ENCODE measurements around the gene ZNF787.

- TF ChIP-seq CTCF (CRISPR knock-in tag; IDR thresholded peaks at IDR 0.05) (no peak), EP300 (IDR thresholded peaks at IDR 0.05; ENCODE audit: low read depth in 2 of 2, low read length in 2 of 2) (no peak), EP300 (CRISPR knock-in tag; IDR thresholded peaks at IDR 0.05; ENCODE audit: borderline replicate concordance) (no peak), ZNF883 (CRISPR knock-in tag; IDR thresholded peaks at IDR 0.05; ENCODE audit: not compliant biosample characterization) (no peak), DDIT3 (CRISPR knock-in tag; IDR thresholded peaks at IDR 0.05) (no peak), ZNF335 (CRISPR knock-in tag; IDR thresholded peaks at IDR 0.05) (no peak), ZNF556 (CRISPR knock-in tag; IDR thresholded peaks at IDR 0.05; ENCODE audit: borderline replicate concordance) (no peak), GPN1 (CRISPR knock-in tag; IDR thresholded peaks at IDR 0.05; ENCODE audit: borderline replicate concordance) (no peak), HOXA3 (CRISPR knock-in tag; IDR thresholded peaks at IDR 0.05) (no peak), ZNF207 (IDR thresholded peaks at IDR 0.05; ENCODE audit: borderline replicate concordance) (no peak)
- TF ChIP-seq, protein P1, sequence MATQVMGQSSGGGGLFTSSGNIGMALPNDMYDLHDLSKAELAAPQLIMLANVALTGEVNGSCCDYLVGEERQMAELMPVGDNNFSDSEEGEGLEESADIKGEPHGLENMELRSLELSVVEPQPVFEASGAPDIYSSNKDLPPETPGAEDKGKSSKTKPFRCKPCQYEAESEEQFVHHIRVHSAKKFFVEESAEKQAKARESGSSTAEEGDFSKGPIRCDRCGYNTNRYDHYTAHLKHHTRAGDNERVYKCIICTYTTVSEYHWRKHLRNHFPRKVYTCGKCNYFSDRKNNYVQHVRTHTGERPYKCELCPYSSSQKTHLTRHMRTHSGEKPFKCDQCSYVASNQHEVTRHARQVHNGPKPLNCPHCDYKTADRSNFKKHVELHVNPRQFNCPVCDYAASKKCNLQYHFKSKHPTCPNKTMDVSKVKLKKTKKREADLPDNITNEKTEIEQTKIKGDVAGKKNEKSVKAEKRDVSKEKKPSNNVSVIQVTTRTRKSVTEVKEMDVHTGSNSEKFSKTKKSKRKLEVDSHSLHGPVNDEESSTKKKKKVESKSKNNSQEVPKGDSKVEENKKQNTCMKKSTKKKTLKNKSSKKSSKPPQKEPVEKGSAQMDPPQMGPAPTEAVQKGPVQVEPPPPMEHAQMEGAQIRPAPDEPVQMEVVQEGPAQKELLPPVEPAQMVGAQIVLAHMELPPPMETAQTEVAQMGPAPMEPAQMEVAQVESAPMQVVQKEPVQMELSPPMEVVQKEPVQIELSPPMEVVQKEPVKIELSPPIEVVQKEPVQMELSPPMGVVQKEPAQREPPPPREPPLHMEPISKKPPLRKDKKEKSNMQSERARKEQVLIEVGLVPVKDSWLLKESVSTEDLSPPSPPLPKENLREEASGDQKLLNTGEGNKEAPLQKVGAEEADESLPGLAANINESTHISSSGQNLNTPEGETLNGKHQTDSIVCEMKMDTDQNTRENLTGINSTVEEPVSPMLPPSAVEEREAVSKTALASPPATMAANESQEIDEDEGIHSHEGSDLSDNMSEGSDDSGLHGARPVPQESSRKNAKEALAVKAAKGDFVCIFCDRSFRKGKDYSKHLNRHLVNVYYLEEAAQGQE (IDR thresholded peaks at IDR 0.05; ENCODE audit: borderline replicate concordance in 1 of 2, low read depth in 1 of 2, low read length in 2 of 2): no peak
These were observed 23.7 kb upstream of the ZNF787 start for GRCh38 chr19:56144831-56145230.

Data from HepG2 (cell line).